ENCODE measurements around the gene CDK17.
"Not testable (repeated sequence)": the region's sequence is repeated elsewhere in the genome, so short reads cannot be mapped to it uniquely, and the experiment has no call there.

CDK17 gene

GRCh38 chr12:96386794-96387193 is 13.4 kb downstream of the CDK17 start:
- DNase-seq = no peak

GRCh38 chr12:96383991-96384390 is 16.2 kb downstream of the CDK17 start:
- peak; percentile 49 for DNase-seq

GRCh38 chr12:96383371-96383770 is 16.9 kb downstream of the CDK17 start:
- no peak for DNase-seq

DNA sequence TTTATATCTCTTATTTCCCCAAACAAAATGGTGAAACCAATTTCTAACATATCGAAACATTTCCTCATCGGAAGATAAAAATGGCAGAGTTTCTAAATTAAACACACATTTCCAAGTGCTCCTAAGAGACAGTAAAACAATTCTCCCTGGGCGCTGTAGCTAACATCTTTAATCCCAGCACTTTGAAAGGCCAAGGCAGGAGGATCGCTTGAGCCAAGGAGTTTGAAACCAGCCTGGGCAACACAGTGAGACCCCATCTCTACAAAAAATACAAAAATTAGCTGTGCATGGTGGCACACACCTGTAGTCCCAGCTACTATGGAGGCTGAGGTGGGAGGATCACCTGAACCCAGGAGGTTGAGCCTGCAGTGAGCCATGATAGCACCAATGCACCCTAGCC is 20.5 kb downstream of the CDK17 start:
- not testable (repeated sequence) for DNase-seq

GRCh38 chr12:96378319-96378718 is 21.9 kb downstream of the CDK17 start:
- no peak for DNase-seq

DNA sequence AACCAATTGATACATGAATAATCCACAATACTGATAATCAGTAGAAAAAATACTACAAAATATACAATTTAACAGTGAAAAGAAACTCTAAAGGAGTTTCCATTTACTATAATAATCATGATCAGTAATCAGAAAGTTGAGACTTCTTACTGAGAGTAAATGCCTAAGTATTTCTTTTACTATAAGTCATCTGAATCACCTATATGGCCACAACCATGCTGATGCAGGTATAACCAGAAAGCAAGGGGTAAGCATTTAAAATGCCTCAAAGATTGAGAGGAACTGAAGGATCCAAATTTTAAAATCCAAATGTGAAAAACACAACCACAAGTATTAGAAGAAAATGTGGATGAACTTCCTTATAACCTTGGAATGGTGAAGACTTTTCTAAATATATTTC is 23.4 kb downstream of the CDK17 start:
- DNase-seq = no peak

- no peak for DNase-seq
These were observed 24.2 kb downstream of the CDK17 start for GRCh38 chr12:96375841-96376604.

- DNase-seq = no peak
These were observed 25.1 kb downstream of the CDK17 start for GRCh38 chr12:96375170-96375569.

DNA sequence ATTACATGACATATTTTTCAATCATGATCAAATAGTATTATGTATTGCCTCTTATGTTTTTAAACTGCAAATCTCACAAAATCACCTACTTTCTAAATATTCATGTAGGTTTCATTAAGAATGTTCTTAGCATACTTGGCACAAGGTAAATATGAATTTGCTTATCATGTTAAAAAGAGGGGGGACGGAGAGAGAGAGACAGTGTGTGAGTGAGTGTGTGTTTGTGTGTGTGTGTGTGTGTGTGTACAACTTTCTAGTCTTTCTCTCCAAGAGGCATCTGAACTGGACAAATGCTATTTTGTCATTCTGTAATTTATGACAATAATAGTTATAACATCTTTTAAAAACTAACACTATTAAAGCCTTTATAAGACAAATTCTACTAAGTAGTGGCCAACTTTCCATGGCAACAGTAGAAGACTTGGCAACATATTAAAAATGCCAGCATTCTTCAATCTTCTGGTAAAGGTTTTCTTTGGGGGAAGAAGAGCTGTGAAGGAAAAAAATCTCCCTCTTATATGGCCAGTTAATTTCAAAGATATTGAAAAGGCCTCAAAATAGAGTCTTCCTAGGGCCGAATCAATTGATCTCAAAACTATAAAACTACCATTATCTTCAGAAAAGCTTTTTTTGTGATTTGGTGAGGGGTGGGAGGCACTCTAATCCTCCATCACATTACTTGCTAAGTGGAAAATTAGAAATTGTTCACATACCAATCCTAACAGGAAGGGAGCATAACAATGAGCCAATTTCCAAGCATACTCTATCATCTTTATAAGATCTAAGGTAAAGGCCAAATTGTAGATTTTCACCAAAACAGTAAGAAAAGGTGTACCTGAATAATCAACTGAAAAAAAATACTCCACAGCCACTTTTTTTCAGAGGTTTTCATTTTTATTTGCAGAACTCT is 28.2 kb downstream of the CDK17 start:
- DNase-seq = peak; percentile 18

DNA sequence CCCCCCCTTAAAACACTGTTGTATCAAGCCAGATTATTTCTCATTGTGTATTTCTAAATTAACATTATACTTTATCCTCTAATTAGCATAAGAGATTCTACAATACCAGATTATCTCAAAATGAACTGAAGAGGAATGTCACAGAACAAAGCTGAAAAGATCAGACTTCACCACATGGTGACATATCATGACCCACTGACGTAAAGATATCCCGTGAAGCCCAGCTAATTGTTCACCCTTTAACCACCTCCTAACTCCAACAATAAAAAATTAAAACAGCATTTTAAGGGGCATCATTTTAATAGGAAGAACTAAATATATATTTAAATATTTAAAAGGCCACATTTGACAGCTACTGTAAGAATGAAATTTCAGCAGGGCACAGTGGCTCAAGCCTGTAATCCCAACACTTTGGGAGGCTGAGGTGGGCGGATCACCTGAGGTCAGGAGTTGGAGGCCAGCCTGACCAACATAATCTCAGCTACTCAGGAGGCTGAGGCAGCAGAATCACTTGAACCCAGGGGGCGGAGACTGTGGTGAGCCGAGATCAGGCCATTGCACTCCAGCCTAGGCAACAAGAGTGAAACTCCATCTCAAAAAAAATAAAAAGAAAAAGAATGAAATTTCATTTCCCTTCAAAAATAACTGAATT is 29.0 kb downstream of the CDK17 start:
- DNase-seq = no peak

DNA sequence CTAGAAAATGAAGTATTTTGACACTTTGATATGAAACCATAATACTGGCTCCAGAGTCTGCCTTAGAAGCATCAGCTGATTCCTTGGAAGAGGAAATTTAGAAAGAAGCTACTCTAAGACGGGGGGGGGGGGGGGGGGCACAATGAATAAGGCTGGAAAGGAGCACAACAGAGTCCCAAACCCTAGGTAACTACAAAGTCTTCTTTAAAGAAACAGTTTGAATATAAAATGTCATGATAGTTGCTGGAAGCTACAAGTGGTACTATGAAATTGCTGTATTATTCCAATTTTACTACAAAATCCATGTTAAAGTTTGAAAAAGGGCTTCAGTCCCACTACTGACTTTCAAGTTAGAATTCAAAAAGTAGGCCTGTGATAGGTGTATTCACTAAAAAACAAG is 31.6 kb downstream of the CDK17 start:
- no peak for DNase-seq

- no peak for DNase-seq
These were observed 32.0 kb downstream of the CDK17 start for GRCh38 chr12:96368233-96368632.

GRCh38 chr12:96366381-96366654 is 33.9 kb downstream of the CDK17 start:
- DNase-seq = no peak

DNA sequence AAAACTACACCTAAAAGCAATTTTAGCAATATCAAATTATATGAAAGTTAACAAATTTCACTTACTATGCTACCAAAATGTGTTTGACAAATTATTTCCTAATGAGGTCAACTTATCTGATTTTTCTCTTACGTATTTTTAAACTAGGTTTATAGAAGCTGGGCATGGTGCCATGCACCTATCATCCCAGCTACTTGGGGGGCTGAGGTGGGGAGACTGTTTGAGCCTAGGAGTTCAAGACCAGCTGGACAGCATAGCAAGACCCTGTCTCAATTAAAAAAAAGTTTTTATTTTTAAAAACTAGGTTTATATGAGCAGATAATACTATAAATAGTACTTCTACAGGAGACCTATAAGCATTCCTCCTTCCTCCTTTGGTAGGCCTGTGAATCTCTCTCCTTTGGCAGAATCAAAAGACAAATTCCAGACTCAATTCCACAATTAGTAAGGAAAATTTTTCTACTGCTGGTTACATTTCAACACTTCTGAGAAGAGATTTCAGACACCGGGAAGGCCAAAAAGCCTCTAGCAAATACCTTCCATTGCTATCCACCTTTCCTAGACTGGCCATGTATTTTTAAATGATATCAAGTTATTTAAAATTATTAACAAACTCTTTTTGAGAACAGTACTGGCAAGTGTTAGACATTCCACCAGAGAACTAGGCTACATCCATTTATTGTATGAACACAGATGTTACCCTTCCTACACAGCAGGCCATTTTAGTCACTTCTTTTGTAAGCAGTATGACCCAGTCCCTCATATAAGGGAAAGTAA is 34.4 kb downstream of the CDK17 start:
- peak; percentile 30 for DNase-seq

- DNase-seq = no peak
These were observed 36.0 kb downstream of the CDK17 start for GRCh38 chr12:96364092-96364700.

- DNase-seq = no peak
These were observed 39.2 kb downstream of the CDK17 start for GRCh38 chr12:96361074-96361473.

- DNase-seq = no peak
These were observed 39.7 kb downstream of the CDK17 start for GRCh38 chr12:96360550-96360949.

- no peak for DNase-seq
These were observed 40.9 kb downstream of the CDK17 start for GRCh38 chr12:96359328-96359727.

DNA sequence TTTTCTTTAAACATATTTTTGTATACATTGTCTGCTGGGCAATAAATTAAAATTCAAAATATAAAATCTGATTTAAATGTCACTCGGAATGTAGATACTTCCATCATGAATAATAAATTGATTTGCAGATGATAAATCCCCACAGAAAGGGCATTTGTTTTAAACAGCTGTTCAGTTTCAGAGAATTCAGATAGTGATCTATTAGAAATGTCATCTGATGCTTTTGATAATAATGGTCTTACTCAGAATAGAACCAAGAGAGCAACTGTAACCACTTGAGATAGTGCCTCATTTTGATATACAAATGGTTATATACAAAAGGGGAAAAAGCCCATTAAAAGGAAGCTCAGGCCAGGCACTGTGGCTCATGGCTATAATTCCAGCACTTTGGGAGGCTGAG is 43.4 kb downstream of the CDK17 start:
- no peak for DNase-seq

- no peak for DNase-seq
These were observed 45.2 kb downstream of the CDK17 start for GRCh38 chr12:96354844-96355534.

GRCh38 chr12:96354326-96354725 is 45.9 kb downstream of the CDK17 start:
- peak; percentile 38 for DNase-seq

All from fibroblast of upper back skin (primary cell).